ENCODE data around the gene EN1.
A peak's percentile ranks its signal among the peaks of the same experiment; 100 is the strongest.

The EN1 gene

DNA sequence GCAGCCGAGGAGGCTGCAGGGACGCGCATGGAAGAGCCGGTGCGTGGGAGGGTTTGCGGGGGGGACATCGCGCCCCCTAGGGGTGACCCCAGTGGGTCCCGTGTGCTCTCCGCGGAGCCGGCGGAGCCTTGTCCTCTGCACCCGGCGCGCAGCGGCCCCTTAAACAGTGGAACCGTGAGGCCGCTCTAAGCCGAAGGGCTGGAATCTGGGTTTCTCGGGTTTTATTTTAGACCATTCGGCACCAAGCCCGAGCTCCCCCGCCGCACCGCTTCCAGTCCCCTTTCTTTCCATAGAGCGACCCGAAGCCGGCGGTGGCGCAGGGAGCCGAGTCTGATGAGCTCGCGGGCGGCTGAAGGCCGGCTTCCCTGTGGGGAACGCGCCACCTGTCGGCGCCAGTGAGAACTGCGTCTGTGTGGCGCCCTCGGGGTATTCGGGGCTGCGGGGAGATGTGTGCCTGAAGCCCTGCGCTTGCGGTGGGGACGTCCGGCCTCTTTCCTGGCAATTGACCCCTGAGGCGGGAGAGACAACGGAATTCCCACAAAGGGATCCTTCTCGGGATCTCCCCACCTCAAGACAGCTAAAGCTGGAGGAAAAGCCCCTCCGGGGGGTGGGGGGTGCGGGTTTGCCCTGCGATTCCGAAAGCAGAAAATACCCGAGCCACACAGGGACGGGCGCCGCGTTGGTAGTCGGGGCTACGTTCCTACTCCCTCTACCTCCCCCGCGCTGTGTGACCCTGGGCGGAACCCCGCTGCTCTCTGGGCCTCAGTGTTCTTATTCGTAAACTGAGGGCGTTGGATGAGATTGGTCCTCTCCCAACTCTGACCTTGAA, 8.2 kb upstream of the EN1 start:
- DNase-seq = peak; percentile 87

DNA sequence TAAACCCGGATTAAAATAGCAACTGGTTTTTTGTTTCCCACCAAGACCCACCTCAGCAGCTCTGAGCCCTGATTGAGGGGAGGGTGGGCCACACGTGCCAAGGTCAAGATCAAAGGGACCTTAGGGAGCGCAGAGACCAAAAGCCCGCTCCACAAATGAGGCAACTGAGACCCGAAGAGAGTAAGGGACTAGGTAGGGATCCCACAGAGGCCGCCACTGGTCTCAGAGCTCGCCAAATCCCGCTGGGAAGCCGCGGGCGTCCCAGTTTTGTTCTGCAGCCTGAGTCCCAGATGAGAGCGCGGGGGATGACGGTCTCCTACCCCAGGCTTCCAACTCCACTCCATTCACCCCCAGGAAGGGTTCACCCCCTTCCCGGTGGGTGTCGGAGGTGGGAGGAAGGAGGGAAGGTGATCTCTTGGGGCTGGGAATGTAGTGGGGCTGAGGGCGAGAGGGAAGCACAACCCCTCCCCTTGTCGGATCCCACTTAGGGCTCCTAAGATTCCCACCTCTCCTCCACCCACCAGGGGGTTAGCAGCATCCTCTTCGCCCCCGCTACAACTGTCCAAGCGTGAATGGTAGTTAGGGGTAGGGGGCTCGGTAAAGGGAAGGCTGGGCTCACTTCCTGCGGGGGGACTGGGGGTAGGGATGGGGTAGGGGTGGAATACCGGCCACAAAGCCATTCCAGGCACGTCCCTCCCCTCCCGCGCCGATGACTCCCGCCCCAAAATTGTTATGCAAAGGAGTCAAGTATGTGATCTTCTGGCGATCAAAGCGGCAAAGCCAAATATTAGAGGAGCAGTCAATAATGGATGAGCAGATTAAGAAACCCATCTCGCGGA, 7.3 kb upstream of the EN1 start:
- DNase-seq = no peak

- DNase-seq = no peak
Measured at GRCh38 chr2:118853651-118854291, 6.3 kb upstream of the EN1 start.

GRCh38 chr2:118853129-118853640, 5.7 kb upstream of the EN1 start:
- DNase-seq = no peak

DNA sequence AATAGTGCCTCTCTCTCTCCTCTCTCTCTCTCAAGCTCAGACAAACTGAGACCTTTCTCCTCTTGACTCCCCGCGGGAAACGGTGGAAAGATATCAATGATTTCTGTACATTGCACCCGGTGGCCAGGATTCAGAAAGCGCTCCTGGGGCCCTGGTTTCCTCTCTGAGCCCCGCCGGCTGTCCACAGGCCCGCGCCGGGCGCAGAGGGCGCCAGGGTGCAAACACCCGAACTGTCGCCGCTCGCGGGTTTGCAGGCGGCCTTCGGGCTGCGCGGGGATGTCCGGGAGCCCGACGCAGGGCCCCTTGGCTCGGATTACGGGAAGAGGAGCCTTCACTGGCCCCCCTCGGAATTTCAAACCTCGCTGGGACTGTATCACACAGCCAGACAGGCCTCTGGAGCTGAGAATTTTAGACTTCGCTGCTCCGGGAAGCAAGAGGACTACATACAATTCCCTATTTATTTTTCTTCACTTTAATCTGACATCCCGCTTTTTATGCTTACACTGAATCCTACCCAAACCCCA, 5.2 kb upstream of the EN1 start:
- no peak for DNase-seq

- no peak for DNase-seq
Measured at GRCh38 chr2:118851650-118852049, 4.2 kb upstream of the EN1 start.

- no peak for DNase-seq
Measured at GRCh38 chr2:118850901-118851415, 3.5 kb upstream of the EN1 start.

DNA sequence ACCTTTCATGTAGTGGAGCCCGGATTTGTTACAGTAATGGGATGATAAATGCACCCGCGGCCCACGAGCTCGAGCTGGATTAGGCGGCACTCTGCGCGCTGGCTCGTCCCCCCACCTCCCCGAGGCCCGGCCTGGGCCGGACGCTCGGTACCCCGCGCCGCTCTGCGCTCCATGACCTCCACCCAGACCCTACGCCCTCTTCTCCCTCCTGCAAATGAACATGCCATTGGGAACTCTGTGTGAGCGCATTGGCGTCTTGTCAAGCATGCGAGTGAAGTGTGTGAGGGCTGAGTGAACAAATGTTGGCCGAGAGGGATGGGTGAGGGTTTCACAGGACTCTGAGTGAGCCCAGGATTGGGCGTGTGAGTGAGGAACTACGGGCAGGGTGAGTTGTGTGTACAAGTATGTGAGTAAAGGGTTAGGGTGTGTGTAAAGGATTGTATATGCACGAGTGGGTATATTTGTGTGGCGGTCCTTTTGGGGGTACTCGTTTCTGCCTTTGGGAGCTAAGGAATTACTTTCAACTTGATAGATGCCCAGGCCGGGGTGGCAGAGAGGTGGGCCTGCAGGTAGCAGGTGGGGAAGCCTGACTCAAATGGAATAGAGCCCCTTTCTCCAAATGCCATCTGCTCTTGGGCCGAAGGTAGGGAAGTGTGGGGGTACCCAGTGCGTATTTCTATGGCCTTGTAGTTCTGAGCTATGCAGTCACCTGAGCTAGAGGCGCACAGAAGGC, 2.9 kb upstream of the EN1 start:
- DNase-seq = no peak

DNA sequence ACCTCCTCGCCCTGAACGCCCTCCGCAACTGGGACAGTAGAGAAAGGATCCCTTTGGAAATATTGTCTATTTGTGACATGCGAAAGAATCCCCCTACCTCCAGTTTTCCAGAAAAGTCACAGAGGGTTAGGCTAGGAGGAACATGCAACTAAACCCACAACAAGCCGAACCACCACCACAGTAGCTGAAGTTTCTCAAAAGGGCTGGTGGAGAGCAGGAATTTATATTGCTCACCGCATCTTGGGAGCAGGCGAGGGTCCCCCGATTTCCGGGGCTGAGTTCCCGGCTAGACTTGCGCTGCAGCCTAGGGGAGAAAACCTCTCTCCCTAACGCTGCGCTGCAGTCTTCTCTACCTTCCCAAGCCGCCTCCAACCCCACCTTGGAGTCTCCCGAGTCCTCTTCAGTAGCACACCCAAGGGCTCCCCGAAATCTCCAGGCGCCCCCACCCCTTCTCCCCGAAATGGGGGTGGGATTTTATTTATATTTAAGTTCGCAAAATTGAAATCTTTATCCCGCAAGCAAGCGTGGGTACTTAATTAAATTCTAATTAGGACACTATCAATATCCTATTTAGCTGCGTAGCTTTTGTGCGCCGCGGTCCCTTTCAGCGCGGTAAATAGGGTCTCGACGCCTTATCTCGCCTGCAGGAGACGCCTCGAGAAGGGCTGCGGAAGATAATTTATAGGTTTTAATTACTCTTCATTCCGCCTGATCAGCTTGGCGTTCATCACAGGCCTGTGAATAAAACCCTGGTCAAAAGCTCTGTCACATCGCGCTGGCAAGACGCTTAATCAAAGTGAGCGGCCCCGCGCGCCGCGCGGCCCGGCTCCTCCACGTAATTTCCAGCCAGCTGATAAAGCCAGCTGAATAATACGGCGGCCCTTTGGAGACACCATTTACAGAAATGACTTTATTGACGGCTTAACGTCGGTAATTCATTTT, 2.0 kb upstream of the EN1 start:
- no peak for DNase-seq

DNA sequence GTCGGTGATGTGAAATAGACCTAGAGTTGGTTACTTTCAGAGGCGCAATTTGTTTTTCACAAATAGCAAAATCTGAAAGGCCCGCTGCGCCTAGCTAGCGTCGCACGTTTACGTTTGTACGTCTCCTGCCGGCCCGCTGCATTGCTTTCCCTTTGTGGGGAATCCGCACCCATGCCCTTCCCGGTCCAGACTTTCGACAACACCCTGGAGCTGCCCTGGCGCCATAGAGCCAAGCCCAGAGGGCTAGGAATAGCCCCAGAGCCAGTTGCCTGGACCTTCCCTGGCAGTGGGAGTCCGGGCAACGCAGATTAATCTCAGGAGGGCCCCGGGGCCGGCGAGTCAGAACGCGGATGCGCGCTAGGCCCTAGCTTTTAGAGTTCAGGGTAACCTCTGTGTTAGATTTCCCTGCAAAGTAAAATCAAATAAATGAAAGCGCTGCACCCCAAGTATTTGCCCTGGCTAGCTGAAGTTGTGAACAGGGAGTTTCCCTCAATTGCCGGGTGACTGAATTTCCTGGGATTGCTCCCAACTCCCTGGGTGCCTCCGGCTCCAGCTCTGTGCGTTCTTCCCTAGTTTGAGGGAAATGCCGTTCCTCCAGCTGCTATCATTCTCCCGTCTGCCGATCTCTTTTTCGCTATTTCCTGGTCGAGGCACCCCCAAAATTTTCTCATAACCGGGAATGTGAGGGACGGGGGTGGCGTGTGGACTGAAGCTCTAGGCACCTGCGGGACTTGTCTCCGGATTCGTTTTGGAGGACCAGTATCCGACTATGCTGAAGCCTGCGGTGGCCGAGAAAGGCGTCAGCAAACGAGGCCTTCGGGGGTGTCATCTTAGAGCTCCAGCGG, 1.2 kb upstream of the EN1 start:
- no peak for DNase-seq

DNA sequence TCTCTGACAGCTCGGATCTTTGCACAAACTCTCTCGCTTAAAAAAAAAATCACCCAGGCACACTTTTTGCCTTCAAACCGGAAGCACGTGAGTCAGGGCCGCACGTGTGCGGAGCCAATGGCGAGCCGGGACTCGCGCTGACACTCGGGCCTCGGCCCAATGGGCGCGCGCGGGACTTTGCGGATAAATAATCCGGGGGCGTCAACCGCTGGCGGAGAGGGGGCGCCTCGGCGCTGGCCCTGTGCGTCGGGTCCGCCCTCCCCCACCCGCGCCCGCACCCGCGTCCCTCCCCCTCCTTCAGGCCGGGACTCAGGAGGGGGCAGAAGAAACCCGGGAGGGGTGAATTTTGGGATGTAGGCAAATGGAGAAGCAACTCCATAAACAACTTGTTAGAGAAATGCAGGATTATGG, 319 bp upstream of the EN1 start:
- peak; percentile 55 for DNase-seq

GRCh38 chr2:118846442-118846952, 951 bp downstream of the EN1 start:
- no peak for DNase-seq

- no peak for DNase-seq
Measured at GRCh38 chr2:118845522-118846441, 1.7 kb downstream of the EN1 start.

- no peak for DNase-seq
Measured at GRCh38 chr2:118845005-118845521, 2.4 kb downstream of the EN1 start.

DNA sequence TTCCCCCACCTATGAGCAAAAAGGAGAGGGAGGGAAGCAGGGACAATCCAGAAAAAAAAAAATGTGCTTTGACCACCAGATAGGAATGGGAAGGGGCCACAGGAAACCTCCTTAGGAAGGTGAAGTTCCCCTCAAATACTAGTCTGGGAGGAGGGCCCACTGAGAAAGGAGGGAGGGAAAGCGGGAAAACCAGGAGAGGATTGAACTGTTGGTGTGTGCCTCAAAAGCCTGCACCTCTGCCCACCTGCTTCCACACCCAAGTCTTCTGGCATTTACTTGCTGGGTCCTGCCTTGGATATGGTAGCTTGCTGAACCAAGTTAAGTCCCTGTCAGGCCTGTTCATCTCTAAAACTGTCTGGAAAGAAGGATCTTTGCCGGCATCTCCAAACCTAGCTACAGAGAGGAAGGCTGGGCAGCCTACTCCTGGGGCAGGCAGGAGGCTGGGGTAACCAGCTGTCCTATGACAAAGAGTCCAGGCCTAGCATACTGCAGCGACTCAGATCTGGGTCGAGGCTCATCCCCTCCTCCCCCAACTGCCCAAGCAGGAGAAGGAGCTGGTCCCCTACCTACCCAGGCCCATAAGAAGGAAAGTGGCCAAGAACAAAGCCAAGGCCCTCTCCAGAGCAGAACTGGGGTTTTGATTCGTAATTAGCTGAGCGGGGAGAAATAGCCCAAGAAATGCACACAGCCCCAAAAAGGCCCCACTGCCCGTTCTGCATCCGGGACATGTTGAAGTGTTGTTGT, 3.0 kb downstream of the EN1 start:
- no peak for DNase-seq

DNA sequence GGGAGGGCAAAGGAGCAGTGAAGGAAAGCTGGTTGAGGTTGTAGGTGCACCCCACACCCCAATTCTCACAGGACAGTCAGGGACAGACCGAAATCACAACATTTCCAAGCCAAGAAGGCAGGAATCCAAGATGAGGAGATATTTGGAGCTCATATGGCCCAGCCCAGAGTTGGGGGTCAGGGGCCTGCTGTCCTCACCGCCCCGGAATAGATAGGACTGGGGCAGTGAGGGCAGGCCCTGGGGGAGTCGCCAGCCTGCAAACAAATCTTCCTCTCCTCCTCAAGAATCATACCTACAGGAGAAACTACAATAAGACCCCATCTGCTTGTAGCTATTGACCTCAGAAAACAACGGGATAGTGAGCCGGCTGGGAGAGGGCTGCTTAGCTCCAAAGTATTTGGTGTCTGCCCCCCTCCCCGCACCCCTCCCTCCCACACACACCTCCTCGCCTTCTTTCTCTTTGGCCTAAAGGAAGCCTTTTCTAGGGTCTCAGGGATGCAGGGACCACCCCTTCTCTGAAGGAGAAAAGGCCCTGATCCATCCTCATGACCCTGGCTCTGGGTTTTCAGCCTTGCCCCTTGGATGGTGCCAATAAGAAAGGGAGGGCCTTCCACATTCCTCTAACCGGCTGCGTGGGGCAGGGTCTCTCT, 3.8 kb downstream of the EN1 start:
- no peak for DNase-seq
